Cardiac fibroblast (primary cell): Measurements from ENCODE around the gene NUDT1.

Source experiments
- DNase-seq, 2 donors: peaks; one replicate each; pipeline versions ENCODE4 v3.0.0 to v3.0.0-alpha.2; 2010; ENCODE audit warnings: low read depth in 2 of 2
- H3K4me3 ChIP-seq, 2 donors: replicated peaks in 1 of 2; 1 replicate in 1 of 2; 2 replicates in 1 of 2; pipeline ENCODE4 v1.5.1; 2011; ENCODE audit warnings: low read depth in 2 of 2, low read length in 2 of 2, mild to moderate bottlenecking in 2 of 2, moderate library complexity in 1 of 2
- CTCF ChIP-seq: IDR thresholded peaks from one replicate; pipeline ENCODE4 v1.5.1; 2011; ENCODE audit warnings: low read depth, mild to moderate bottlenecking, low read length, inconsistent platforms

Gene NUDT1

GRCh38 chr7:2251841-2252771 is 10.1 kb downstream of the NUDT1 start:
- H3K4me3 ChIP-seq, result no peak overlapping the region
- DNase-seq, result no peak
- no peak for TF ChIP-seq CTCF

- TF ChIP-seq CTCF, result no peak
- no peak for DNase-seq
- H3K4me3 ChIP-seq, result no peak overlapping the region
Observed at GRCh38 chr7:2253021-2253420, 11.0 kb downstream of the NUDT1 start.

GRCh38 chr7:2253525-2254244 is 11.7 kb downstream of the NUDT1 start:
- H3K4me3 ChIP-seq, result no peak overlapping the region
- no peak for DNase-seq
- no peak for TF ChIP-seq CTCF

- no peak for TF ChIP-seq CTCF
- H3K4me3 ChIP-seq, result no peak overlapping the region
- DNase-seq, result no peak
Observed at GRCh38 chr7:2254429-2255144, 12.6 kb downstream of the NUDT1 start.

- no peak for TF ChIP-seq CTCF
- no peak for DNase-seq
- no peak overlapping the region for H3K4me3 ChIP-seq
Observed at GRCh38 chr7:2255145-2256139, 13.4 kb downstream of the NUDT1 start.
